K562 (cell line): Measurements from ENCODE around the gene FOXR1. TPM values are rescaled to one million over a fixed set of nuclear protein-coding genes. Genes with fewer than 3 reads are reported as not detected.

Experiments used
- CTCF ChIP-seq, 3 experiments: IDR thresholded peaks in 2 of 3; conservative IDR thresholded peaks in 1 of 3; 2 replicates each; pipeline ENCODE4 v1.5.1; 2011 to 2012; ENCODE audit warnings: low read length in 3 of 3, mild to moderate bottlenecking in 3 of 3, control low read depth in 2 of 3, improper control_type of control experiment in 1 of 3, inconsistent platforms in 1 of 3, low read depth in 1 of 3, mixed read lengths in 1 of 3, moderate library complexity in 1 of 3; ENCODE audit not compliant: insufficient read depth in 2 of 3
- HINFP ChIP-seq: fragments of 450-650 bp; conservative IDR thresholded peaks from 2 replicates; pipeline ENCODE4 v1.6.1; 2016; ENCODE audit warnings: missing genetic modification characterization, low read depth, mild to moderate bottlenecking, control low read depth, missing compliant biosample characterization
- RFX1 ChIP-seq: fragments of 450-650 bp; IDR thresholded peaks from 2 replicates; pipeline ENCODE4 v1.6.1; 2016; ENCODE audit warnings: mild to moderate bottlenecking, moderate library complexity
- ZNF431 ChIP-seq: sonication (generic); formaldehyde crosslinking; IDR thresholded peaks from 2 replicates; pipeline ENCODE4 v1.8.0; 2022; ENCODE audit warnings: mild to moderate bottlenecking, missing genetic modification reagents
- polyA plus RNA-seq, 8 experiments: library from polyadenylated mRNA; depleted of rRNA in 4 of 8; stranded (reverse) in 5 of 8; unstranded in 3 of 8; fragments of >200 nt; fragmentation: Nextera tagmentation in 2 of 8; fragmentation: Illumina TruSeq in 1 of 8; extraction: Ambion mirVana in 2 of 8; extraction: Trizol in 1 of 8; gene quantifications; 2 replicates each; pipeline versions ENCODE4 v1.2.1 to v1.2.3, GENCODE V29; 2011 to 2014; ENCODE audit warnings: inconsistent platforms in 1 of 8, missing spikeins in 1 of 8
- total RNA-seq, 7 experiments: library from RNA; depleted of rRNA in 6 of 7; stranded (reverse); fragments of >200 nt in 6 of 7; fragmentation: Illumina TruSeq in 2 of 7; extraction: Trizol in 2 of 7; gene quantifications; 2 replicates each; pipeline versions ENCODE4 v1.2.1 to v1.2.3, GENCODE V29; 2011 to 2021; ENCODE audit warnings: low replicate concordance in 1 of 7
- TF ChIP-seq, protein P1 (sequence below): fragments of 250-450 bp; sonication (Bioruptor Pico); IDR thresholded peaks from 2 replicates; pipeline ENCODE4 v1.5.0; 2021; ENCODE audit warnings: mild to moderate bottlenecking, borderline replicate concordance
- TF ChIP-seq, protein P2 (sequence below): sonication (generic); formaldehyde crosslinking; IDR thresholded peaks from 2 replicates; pipeline ENCODE4 v1.8.1; 2023; ENCODE audit warnings: mild to moderate bottlenecking, missing genetic modification reagents, moderate library complexity
- TF ChIP-seq, protein P3 (sequence below): fragments of 450-650 bp; IDR thresholded peaks from 2 replicates; pipeline ENCODE4 v1.6.1; 2016; ENCODE audit warnings: mild to moderate bottlenecking, moderate library complexity

The FOXR1 gene
- total and polyA plus RNA-seq, 9 of the 15 experiments (the other 6 are each of a cell fraction or from before 2014, with no cell fraction given), result not detected

DNA sequence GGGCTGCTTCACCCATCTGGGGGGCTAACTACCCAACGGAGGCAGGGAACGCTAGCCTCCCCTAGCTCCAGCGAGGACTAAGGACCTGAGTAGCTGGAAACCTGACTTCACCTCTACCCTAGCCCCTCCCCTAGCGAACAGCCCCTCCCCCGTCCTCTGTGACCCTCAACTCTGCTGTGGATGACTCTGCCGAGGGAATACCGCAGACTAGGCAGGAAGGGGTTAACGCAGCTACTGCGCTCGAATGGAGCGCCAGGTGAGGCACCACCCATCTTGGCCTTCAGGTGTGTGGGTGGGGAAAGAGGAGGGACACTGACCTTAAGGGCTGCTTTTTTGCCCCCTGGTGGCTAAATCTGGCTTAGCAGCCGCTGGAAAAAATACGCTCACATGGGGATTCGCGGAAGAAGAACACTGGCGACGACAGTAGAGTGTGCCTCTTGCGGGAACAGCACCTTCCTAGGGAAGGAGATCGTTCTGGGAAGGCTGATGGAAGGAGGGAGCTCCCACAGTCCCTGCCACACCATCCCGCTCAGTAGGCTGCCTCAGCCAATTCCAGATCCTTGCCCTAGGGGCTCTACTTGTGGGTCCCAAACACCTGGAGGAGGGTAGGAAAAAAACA is 41.4 kb upstream of the FOXR1 start (continued):
- no peak for TF ChIP-seq HINFP (tag)
- TF ChIP-seq, protein P1, sequence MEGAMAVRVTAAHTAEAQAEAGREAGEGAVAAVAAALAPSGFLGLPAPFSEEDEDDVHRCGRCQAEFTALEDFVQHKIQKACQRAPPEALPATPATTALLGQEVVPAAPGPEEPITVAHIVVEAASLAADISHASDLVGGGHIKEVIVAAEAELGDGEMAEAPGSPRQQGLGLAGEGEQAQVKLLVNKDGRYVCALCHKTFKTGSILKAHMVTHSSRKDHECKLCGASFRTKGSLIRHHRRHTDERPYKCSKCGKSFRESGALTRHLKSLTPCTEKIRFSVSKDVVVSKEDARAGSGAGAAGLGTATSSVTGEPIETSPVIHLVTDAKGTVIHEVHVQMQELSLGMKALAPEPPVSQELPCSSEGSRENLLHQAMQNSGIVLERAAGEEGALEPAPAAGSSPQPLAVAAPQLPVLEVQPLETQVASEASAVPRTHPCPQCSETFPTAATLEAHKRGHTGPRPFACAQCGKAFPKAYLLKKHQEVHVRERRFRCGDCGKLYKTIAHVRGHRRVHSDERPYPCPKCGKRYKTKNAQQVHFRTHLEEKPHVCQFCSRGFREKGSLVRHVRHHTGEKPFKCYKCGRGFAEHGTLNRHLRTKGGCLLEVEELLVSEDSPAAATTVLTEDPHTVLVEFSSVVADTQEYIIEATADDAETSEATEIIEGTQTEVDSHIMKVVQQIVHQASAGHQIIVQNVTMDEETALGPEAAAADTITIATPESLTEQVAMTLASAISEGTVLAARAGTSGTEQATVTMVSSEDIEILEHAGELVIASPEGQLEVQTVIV (CRISPR knock-in tag), result no peak
- no peak for TF ChIP-seq ZNF431 (CRISPR knock-in tag)
- TF ChIP-seq, protein P2, sequence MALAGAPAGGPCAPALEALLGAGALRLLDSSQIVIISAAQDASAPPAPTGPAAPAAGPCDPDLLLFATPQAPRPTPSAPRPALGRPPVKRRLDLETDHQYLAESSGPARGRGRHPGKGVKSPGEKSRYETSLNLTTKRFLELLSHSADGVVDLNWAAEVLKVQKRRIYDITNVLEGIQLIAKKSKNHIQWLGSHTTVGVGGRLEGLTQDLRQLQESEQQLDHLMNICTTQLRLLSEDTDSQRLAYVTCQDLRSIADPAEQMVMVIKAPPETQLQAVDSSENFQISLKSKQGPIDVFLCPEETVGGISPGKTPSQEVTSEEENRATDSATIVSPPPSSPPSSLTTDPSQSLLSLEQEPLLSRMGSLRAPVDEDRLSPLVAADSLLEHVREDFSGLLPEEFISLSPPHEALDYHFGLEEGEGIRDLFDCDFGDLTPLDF (CRISPR knock-in tag), result no peak
- peak; percentile 89 to 97 (median 89) for TF ChIP-seq CTCF (IDR thresholded peaks at IDR 0.05 in 2 of 3, conservative IDR thresholded peaks at IDR 0.05 in 1 of 3; ENCODE audit: insufficient read depth in 2 of 3, low read depth in 1 of 3, low read length in 3 of 3)
- no peak for TF ChIP-seq RFX1
- TF ChIP-seq, protein P3, sequence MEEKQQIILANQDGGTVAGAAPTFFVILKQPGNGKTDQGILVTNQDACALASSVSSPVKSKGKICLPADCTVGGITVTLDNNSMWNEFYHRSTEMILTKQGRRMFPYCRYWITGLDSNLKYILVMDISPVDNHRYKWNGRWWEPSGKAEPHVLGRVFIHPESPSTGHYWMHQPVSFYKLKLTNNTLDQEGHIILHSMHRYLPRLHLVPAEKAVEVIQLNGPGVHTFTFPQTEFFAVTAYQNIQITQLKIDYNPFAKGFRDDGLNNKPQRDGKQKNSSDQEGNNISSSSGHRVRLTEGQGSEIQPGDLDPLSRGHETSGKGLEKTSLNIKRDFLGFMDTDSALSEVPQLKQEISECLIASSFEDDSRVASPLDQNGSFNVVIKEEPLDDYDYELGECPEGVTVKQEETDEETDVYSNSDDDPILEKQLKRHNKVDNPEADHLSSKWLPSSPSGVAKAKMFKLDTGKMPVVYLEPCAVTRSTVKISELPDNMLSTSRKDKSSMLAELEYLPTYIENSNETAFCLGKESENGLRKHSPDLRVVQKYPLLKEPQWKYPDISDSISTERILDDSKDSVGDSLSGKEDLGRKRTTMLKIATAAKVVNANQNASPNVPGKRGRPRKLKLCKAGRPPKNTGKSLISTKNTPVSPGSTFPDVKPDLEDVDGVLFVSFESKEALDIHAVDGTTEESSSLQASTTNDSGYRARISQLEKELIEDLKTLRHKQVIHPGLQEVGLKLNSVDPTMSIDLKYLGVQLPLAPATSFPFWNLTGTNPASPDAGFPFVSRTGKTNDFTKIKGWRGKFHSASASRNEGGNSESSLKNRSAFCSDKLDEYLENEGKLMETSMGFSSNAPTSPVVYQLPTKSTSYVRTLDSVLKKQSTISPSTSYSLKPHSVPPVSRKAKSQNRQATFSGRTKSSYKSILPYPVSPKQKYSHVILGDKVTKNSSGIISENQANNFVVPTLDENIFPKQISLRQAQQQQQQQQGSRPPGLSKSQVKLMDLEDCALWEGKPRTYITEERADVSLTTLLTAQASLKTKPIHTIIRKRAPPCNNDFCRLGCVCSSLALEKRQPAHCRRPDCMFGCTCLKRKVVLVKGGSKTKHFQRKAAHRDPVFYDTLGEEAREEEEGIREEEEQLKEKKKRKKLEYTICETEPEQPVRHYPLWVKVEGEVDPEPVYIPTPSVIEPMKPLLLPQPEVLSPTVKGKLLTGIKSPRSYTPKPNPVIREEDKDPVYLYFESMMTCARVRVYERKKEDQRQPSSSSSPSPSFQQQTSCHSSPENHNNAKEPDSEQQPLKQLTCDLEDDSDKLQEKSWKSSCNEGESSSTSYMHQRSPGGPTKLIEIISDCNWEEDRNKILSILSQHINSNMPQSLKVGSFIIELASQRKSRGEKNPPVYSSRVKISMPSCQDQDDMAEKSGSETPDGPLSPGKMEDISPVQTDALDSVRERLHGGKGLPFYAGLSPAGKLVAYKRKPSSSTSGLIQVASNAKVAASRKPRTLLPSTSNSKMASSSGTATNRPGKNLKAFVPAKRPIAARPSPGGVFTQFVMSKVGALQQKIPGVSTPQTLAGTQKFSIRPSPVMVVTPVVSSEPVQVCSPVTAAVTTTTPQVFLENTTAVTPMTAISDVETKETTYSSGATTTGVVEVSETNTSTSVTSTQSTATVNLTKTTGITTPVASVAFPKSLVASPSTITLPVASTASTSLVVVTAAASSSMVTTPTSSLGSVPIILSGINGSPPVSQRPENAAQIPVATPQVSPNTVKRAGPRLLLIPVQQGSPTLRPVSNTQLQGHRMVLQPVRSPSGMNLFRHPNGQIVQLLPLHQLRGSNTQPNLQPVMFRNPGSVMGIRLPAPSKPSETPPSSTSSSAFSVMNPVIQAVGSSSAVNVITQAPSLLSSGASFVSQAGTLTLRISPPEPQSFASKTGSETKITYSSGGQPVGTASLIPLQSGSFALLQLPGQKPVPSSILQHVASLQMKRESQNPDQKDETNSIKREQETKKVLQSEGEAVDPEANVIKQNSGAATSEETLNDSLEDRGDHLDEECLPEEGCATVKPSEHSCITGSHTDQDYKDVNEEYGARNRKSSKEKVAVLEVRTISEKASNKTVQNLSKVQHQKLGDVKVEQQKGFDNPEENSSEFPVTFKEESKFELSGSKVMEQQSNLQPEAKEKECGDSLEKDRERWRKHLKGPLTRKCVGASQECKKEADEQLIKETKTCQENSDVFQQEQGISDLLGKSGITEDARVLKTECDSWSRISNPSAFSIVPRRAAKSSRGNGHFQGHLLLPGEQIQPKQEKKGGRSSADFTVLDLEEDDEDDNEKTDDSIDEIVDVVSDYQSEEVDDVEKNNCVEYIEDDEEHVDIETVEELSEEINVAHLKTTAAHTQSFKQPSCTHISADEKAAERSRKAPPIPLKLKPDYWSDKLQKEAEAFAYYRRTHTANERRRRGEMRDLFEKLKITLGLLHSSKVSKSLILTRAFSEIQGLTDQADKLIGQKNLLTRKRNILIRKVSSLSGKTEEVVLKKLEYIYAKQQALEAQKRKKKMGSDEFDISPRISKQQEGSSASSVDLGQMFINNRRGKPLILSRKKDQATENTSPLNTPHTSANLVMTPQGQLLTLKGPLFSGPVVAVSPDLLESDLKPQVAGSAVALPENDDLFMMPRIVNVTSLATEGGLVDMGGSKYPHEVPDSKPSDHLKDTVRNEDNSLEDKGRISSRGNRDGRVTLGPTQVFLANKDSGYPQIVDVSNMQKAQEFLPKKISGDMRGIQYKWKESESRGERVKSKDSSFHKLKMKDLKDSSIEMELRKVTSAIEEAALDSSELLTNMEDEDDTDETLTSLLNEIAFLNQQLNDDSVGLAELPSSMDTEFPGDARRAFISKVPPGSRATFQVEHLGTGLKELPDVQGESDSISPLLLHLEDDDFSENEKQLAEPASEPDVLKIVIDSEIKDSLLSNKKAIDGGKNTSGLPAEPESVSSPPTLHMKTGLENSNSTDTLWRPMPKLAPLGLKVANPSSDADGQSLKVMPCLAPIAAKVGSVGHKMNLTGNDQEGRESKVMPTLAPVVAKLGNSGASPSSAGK, result no peak; the same call in 1 of the 2 replicates
